ENCODE results near the gene MINDY3.
"Not testable (repeated sequence)": the region's sequence is repeated elsewhere in the genome, so short reads cannot be mapped to it uniquely, and the experiment has no call there.

MINDY3 gene

DNA sequence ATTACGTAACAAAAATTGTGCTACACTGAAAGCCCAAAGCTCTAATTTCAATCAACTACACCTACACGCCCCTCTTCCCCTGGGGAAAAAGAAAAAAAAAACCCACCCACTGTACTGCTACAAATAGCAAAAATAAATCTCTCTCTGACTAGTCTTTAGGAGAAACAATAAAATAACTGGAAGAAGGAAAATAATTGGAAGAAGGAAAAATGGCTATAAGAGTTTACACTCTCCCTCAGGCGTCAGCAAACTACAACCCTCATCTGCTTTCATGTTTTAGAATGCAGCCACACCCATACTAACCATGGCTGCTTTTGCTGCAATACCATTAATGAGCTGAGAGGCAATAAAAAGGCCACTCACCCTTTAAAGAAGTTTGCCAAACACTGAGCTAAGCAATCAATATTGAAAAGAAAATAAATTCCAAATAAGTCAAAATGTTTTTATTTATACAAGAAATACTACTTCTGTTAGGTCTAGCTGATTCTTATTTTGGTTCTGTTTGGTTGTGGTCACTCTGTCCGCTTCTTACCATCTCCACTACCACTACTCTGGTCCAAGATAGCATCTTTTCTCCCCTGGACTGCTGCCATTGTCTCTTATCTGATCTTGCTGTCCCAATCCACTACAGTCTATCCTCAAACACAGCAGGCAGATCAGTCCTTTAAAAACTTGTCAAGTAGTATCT lies 3.8 kb downstream of the MINDY3 start:
- DNase-seq (ENCODE audit: low spot score): peak; percentile 30

GRCh38 chr10:15853800-15854199 lies 6.5 kb downstream of the MINDY3 start:
- DNase-seq (ENCODE audit: low spot score): no peak

GRCh38 chr10:15852111-15852557 lies 8.2 kb downstream of the MINDY3 start:
- no peak for DNase-seq (ENCODE audit: low spot score)

- not testable (repeated sequence) for DNase-seq (ENCODE audit: low spot score)
Measured at GRCh38 chr10:15850337-15850978, 9.8 kb downstream of the MINDY3 start.

DNA sequence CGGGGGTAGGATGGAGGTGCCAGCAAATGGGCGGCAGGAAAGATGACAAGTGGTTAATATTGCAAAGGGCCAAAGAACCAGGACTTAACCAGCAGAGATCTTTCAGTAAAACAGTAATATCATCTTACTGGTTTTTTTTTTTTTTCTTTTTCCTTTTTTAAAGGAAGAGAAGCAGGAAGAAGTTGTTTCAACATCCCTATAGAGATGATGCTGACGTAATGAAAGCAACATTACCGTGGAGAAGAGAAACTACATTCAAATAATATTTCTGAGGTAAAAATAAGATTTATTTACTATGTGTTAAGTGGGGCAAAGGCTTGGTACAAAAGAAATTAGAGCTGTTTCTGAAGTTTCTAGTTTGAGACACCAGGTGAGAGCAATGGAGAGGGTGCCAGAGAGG lies 11.0 kb downstream of the MINDY3 start:
- no peak for DNase-seq (ENCODE audit: low spot score)

- no peak for DNase-seq (ENCODE audit: low spot score)
Measured at GRCh38 chr10:15847481-15847880, 12.8 kb downstream of the MINDY3 start.

DNA sequence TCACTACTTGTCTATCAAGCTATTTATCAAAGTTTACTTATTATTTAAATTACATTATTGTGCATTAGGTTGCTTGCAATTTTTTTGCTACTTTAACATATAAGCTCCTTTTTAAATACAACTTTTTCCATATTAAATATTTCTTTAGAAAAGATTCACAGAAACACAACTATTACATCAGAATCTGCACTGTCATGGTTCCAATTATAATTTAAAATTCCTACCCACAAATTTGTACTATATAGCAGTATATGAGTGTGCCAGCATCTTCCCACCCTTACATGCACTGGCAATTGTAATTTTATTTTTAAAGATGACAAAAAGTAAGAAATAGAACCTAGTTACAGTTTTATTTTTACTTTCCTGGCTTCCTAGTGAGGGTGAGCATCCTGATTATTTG lies 15.8 kb downstream of the MINDY3 start:
- DNase-seq (ENCODE audit: low spot score): no peak

- no peak for DNase-seq (ENCODE audit: low spot score)
Measured at GRCh38 chr10:15843695-15844094, 16.6 kb downstream of the MINDY3 start.

GRCh38 chr10:15842556-15843169 lies 17.6 kb downstream of the MINDY3 start:
- DNase-seq (ENCODE audit: low spot score): no peak

DNA sequence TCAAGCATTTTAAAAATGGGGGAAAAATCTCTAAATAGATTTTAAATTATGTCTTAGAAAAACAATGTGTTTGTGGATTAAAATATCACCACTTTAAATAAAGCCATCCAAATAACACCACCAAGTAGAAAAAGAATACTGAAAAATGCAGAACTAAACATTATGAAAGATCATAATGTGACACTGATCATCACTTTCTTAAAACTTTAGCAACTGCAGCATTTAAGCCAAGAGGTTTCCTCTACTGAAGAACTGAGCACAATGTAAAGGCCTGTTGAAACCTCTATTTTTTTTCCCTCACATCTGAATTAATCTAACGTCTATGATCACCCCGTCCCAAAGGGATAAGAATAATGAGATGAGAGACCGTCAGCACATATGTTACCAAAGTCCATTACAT lies 18.6 kb downstream of the MINDY3 start:
- no peak for DNase-seq (ENCODE audit: low spot score)

- DNase-seq (ENCODE audit: low spot score): no peak
Measured at GRCh38 chr10:15836807-15837206, 23.5 kb downstream of the MINDY3 start.

- no peak for DNase-seq (ENCODE audit: low spot score)
Measured at GRCh38 chr10:15829495-15829894, 30.8 kb downstream of the MINDY3 start.

DNA sequence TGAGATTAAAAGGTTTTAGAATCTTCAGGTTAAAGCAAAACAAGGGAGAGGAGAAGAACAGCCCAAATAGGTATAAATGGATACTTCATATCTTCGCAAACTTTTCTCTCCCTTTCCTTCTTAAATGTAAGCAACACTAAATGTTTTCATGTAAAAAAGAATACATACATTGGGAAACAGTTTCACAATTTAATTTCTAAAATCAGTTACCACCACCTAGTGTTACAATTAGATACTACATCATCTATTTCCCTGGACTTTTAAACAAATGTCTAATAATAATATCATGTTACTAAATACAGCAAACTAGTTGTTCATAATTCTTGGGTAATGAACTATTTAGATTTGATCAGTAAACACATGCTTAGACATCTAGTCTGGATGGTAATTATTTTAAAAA lies 35.8 kb downstream of the MINDY3 start:
- peak; percentile 20 for DNase-seq (ENCODE audit: low spot score)

- no peak for DNase-seq (ENCODE audit: low spot score)
Measured at GRCh38 chr10:15822131-15822530, 38.2 kb downstream of the MINDY3 start.

DNA sequence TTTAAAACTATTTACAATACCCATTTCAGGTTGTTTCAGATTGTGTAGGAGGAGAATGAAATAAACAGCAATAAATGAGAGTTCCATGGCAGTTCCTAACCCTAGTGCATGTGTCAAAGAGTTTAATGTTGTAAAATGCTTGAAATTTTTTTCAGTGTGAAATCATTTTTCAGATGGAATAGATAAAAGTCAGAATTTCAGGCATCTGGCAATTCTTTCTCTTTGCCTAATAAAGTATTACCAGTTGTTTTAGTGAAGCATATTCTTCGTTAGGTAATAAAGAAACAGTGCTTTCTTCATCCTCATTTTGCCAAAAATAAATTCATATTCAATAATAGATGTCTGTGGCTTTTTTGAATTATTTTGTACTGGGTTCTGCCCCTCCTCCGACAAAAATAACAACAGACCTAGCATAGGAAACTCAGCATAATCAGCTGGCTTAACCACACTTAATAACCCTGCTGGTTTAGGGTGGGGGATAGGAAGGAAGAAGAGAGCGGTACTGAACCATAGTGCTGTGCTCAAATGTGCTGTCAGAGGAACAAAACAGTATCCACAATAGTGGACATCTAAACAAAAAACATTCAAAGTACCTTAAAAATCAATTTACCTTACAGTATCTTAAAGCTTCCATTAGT lies 39.1 kb downstream of the MINDY3 start:
- DNase-seq (ENCODE audit: low spot score): peak; percentile 2

- DNase-seq (ENCODE audit: low spot score): no peak
Measured at GRCh38 chr10:15817409-15818046, 42.8 kb downstream of the MINDY3 start.

DNA sequence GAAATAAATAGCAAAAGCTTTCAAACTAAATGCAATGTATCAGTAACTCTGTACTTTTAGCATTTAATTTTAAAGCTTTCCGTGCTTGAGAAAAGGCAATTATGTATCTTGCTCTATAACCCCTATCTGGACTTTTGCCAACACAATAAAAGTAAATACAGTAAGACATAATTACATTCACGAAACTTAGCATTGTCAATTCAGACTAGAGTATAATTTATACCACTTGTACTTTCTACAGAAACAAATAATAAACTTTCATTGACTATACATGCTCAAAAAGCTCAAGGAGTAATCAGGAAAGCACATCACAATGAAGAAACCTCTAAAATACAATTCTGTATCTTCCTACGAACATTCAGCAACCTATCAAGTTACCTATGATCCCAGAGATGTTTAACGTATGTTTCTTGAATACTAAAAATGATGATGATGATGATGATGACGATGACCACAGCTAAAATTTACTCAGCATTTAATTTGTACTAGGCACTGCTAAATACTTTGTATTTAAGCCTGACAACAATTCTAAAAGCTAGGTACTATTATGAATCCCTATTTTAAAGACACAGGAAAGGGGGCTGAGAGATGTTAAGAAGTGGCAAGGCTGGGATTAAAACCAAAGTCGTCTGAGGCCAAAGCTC lies 44.9 kb downstream of the MINDY3 start:
- DNase-seq (ENCODE audit: low spot score): no peak

DNA sequence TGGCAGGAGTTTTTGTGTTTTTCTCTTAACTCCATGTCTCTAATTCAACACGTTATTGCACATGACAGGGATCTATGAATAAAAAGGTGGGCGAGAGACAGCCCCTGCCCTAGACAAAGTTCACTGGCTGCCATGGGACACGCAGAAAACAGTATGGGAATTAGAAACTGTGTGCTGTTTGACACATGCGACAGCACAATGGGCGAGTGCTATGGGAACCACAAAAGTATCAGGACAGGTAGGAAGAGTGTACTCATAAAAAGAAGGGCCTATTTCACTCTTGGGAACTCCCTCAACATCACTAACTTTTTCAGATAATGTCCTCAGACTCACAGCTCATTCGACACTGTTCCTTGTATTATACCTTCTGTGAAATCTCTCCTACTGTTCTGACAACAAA lies 45.7 kb downstream of the MINDY3 start:
- no peak for DNase-seq (ENCODE audit: low spot score)

DNA sequence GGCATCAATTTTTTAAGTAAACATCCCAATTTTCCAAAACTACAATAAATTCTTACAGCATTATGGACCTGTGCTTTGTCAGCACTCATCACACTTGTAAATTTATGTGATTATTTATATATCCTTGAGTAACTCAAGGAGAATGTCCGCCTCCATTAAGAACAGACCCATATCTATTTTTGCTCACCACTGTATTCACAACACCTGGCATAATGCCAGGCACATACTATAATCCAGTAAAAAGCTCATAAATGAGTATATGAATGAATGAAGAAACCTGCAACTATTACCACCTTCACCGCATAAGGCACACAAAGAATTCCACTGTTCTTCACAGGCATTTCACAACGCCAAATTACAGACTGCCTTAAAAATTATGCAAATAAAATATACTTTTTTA lies 46.9 kb downstream of the MINDY3 start:
- no peak for DNase-seq (ENCODE audit: low spot score)

GRCh38 chr10:15809450-15809849 lies 50.9 kb downstream of the MINDY3 start:
- DNase-seq (ENCODE audit: low spot score): no peak

- DNase-seq (ENCODE audit: low spot score): no peak
Measured at GRCh38 chr10:15808204-15808797, 52.0 kb downstream of the MINDY3 start.
